IMR-90 (cell line): ENCODE measurements around the gene PEAK3. TPM values are rescaled to one million over a fixed set of nuclear protein-coding genes. Genes with fewer than 3 reads are reported as not detected.

Experiments used
- ATAC-seq: fragments of 200-7000 bp; cut with Tn5 transposase; 2 replicates; pipeline ENCODE4 v1.9.1; 2020; ENCODE audit warnings: low read depth, mild to moderate bottlenecking, moderate library complexity
- BruUV-seq: library from RNA; stranded (reverse); fragments of 400-500 nt; replicated peaks from 2 replicates; lab custom pipeline; 2021; lab: Mats Ljungman, UMichigan
- CTCF ChIA-PET: fragments of 300-600 bp; formaldehyde crosslinking; extraction: SDS; loops from one replicate; lab custom pipeline; 2021; ENCODE audit warnings: antibody characterized with exemption; lab: Yijun Ruan, JAX
- POLR2A ChIA-PET: fragments of 300-600 bp; sonication (Branson Sonifier 250); formaldehyde crosslinking; loops from one replicate; lab custom pipeline; 2022; ENCODE audit warnings: antibody characterized with exemption; ENCODE audit not compliant: unreplicated experiment; lab: Charles Lee
- DNase-seq: peaks from one replicate; pipeline ENCODE4 v3.0.0; 2013
- H2AFZ ChIP-seq: replicated peaks from 2 replicates; pipeline ENCODE3; 2013; ENCODE audit warnings: low read length, mild to moderate bottlenecking; ENCODE audit not compliant: poor library complexity
- H2AK5ac ChIP-seq: 2 replicates; pipeline ENCODE4 v1.6.1; 2013; ENCODE audit warnings: low read depth, low read length, inconsistent platforms
- H2AK9ac ChIP-seq: replicated peaks from 2 replicates; pipeline ENCODE3; 2013; ENCODE audit warnings: mild to moderate bottlenecking, low read depth, low read length, moderate library complexity; ENCODE audit not compliant: poor library complexity
- H2BK120ac ChIP-seq: 2 replicates; pipeline ENCODE4 v1.6.1; 2013; ENCODE audit warnings: low read depth, low read length, inconsistent platforms
- H2BK15ac ChIP-seq: 3 replicates; pipeline ENCODE4 v1.6.1; 2013; ENCODE audit warnings: low read depth, low read length, inconsistent platforms
- H2BK20ac ChIP-seq: 2 replicates; pipeline ENCODE4 v1.6.1; 2013; ENCODE audit warnings: low read depth, mild to moderate bottlenecking, inconsistent platforms, low read length, moderate library complexity
- H2BK5ac ChIP-seq: 2 replicates; pipeline ENCODE4 v1.6.1; 2013; ENCODE audit warnings: mild to moderate bottlenecking, low read depth, low read length, inconsistent platforms; ENCODE audit not compliant: poor library complexity, severe bottlenecking
- H3K14ac ChIP-seq: replicated peaks from 2 replicates; pipeline ENCODE4 v1.6.1; 2013; ENCODE audit warnings: low read depth, low read length, inconsistent platforms
- H3K18ac ChIP-seq: 2 replicates; pipeline ENCODE4 v1.6.1; 2013; ENCODE audit warnings: low read depth, low read length, control low read depth
- H3K23ac ChIP-seq: 2 replicates; pipeline ENCODE4 v1.6.1; 2013; ENCODE audit warnings: low read depth, low read length, inconsistent platforms
- H3K27ac ChIP-seq: 2 replicates; pipeline ENCODE4 v1.5.1; 2013; ENCODE audit warnings: mild to moderate bottlenecking, control low read depth, low read length; ENCODE audit not compliant: insufficient read depth
- H3K27me3 ChIP-seq: 2 replicates; pipeline ENCODE4 v1.6.1; 2013; ENCODE audit warnings: low read length; ENCODE audit not compliant: control insufficient read depth, insufficient read depth
- H3K36me3 ChIP-seq: 2 replicates; pipeline ENCODE4 v1.6.1; 2013; ENCODE audit warnings: low read length, mixed read lengths; ENCODE audit not compliant: control insufficient read depth, insufficient read depth
- H3K4ac ChIP-seq: 2 replicates; pipeline ENCODE4 v1.6.1; 2013; ENCODE audit warnings: low read depth, low read length, inconsistent platforms
- H3K4me1 ChIP-seq: 2 replicates; pipeline ENCODE4 v1.6.1; 2013; ENCODE audit warnings: low read length, mixed read lengths; ENCODE audit not compliant: control insufficient read depth, insufficient read depth
- H3K4me2 ChIP-seq: 2 replicates; pipeline ENCODE4 v1.6.1; 2013; ENCODE audit warnings: low read depth, mild to moderate bottlenecking, control low read depth, low read length, moderate library complexity
- H3K4me3 ChIP-seq: 2 replicates; pipeline ENCODE4 v1.5.1; 2013; ENCODE audit warnings: low read depth, mild to moderate bottlenecking, control low read depth, low read length, moderate library complexity; ENCODE audit not compliant: insufficient read depth
- H3K56ac ChIP-seq: 2 replicates; pipeline ENCODE4 v1.6.1; 2013; ENCODE audit warnings: low read length, inconsistent platforms; ENCODE audit not compliant: insufficient read depth; ENCODE audit errors: extremely low read depth
- H3K79me1 ChIP-seq, 2 experiments: 2 replicates each; pipeline ENCODE4 v1.6.1; 2013; ENCODE audit warnings: low read length in 2 of 2, inconsistent platforms in 1 of 2, low read depth in 1 of 2
- H3K9ac ChIP-seq: 2 replicates; pipeline ENCODE4 v1.6.1; 2013; ENCODE audit warnings: low read depth, low read length, control low read depth
- H3K9me1 ChIP-seq: 2 replicates; pipeline ENCODE4 v1.6.1; 2013; ENCODE audit warnings: low read length, inconsistent platforms; ENCODE audit not compliant: insufficient read depth
- H3K9me3 ChIP-seq: 2 replicates; pipeline ENCODE4 v1.6.1; 2013; ENCODE audit warnings: low read length; ENCODE audit not compliant: control insufficient read depth, insufficient read depth
- H4K20me1 ChIP-seq: 2 replicates; pipeline ENCODE4 v1.6.1; 2013; ENCODE audit warnings: low read length, inconsistent platforms; ENCODE audit not compliant: insufficient read depth
- H4K5ac ChIP-seq: 2 replicates; pipeline ENCODE4 v1.6.1; 2013; ENCODE audit warnings: mild to moderate bottlenecking, low read depth, low read length, control low read depth
- H4K8ac ChIP-seq, 2 experiments: 2 replicates each; pipeline ENCODE4 v1.6.1; 2013; ENCODE audit warnings: low read depth in 2 of 2, low read length in 2 of 2, control low read depth in 1 of 2, inconsistent platforms in 1 of 2
- H4K91ac ChIP-seq: 2 replicates; pipeline ENCODE4 v1.6.1; 2013; ENCODE audit warnings: low read depth, low read length, inconsistent platforms; ENCODE audit not compliant: insufficient read depth
- BHLHE40 ChIP-seq: fragments of 150-350 bp; IDR thresholded peaks from 2 replicates; pipeline ENCODE4 v1.6.1; 2016; ENCODE audit warnings: mild to moderate bottlenecking, low read depth, low read length
- CEBPB ChIP-seq: IDR thresholded peaks from 2 replicates; pipeline ENCODE4 v1.6.1; 2012; ENCODE audit warnings: low read depth, low read length, improper control_type of control experiment
- CHD1 ChIP-seq: IDR thresholded peaks from 2 replicates; pipeline ENCODE4 v1.6.1; 2012; ENCODE audit warnings: low read depth, low read length, improper control_type of control experiment
- CTCF ChIP-seq: conservative IDR thresholded peaks from 2 replicates; pipeline ENCODE4 v1.5.1; 2012; ENCODE audit warnings: mild to moderate bottlenecking, low read depth, low read length, improper control_type of control experiment
- ELK1 ChIP-seq: fragments of 150-350 bp; IDR thresholded peaks from 2 replicates; pipeline ENCODE4 v1.6.1; 2016; ENCODE audit warnings: low read depth, mild to moderate bottlenecking, low read length, moderate library complexity, borderline replicate concordance
- FOS ChIP-seq: fragments of 150-350 bp; IDR thresholded peaks from 2 replicates; pipeline ENCODE4 v1.6.1; 2016; ENCODE audit warnings: low read depth, low read length
- MAFK ChIP-seq: IDR thresholded peaks from 2 replicates; pipeline ENCODE4 v1.6.1; 2012; ENCODE audit warnings: low read depth, low read length, improper control_type of control experiment
- MAZ ChIP-seq: IDR thresholded peaks from 2 replicates; pipeline ENCODE4 v1.6.1; 2012; ENCODE audit warnings: low read depth, mild to moderate bottlenecking, low read length, improper control_type of control experiment, moderate library complexity, borderline replicate concordance
- MXI1 ChIP-seq: IDR thresholded peaks from 2 replicates; pipeline ENCODE4 v1.6.1; 2012; ENCODE audit warnings: low read depth, mild to moderate bottlenecking, low read length, moderate library complexity, borderline replicate concordance
- NFE2L2 ChIP-seq: fragments of 150-350 bp; IDR thresholded peaks from 2 replicates; pipeline ENCODE4 v1.6.1; 2016; ENCODE audit warnings: low read depth, mild to moderate bottlenecking, low read length
- POLR2A ChIP-seq: IDR thresholded peaks from 2 replicates; pipeline ENCODE4 v1.6.1; 2012; ENCODE audit warnings: mild to moderate bottlenecking, low read depth, low read length
- RAD21 ChIP-seq: IDR thresholded peaks from 2 replicates; pipeline ENCODE4 v1.6.1; 2012; ENCODE audit warnings: low read length, improper control_type of control experiment
- RFX5 ChIP-seq: IDR thresholded peaks from 2 replicates; pipeline ENCODE4 v1.8.0; 2012; ENCODE audit warnings: low read depth, mild to moderate bottlenecking, low read length, moderate library complexity
- SMC3 ChIP-seq: fragments of 150-350 bp; IDR thresholded peaks from 2 replicates; pipeline ENCODE4 v1.6.1; 2016; ENCODE audit warnings: low read depth, mild to moderate bottlenecking, antibody characterized with exemption, low read length, moderate library complexity
- WGBS, 2 experiments: methylation state at CpG; one replicate each; pipeline versions ENCODE4 v1.1.5 to v1.1.7; 2013; ENCODE audit warnings: missing lambda C conversion rate in 2 of 2; ENCODE audit not compliant: insufficient read length in 1 of 2; ENCODE audit errors: extremely low coverage in 2 of 2; 5-methylcytosine and 5-hydroxymethylcytosine counted together
- dilution Hi-C: fragments of 300-500 bp; cut with HindIII; formaldehyde crosslinking; loops from one replicate; pipeline ENCODE4 v1.14.3; 2018; ENCODE audit warnings: low sequenced_read_pairs; ENCODE audit not compliant: unreplicated experiment
- in situ Hi-C: fragments of 300-500 bp; cut with MboI; formaldehyde crosslinking; loops from 3 replicates; pipeline ENCODE4 v1.14.3; 2019; ENCODE audit warnings: low sequenced_read_pairs, inconsistent platforms, mixed read lengths
- intact Hi-C: fragments of 100-400 bp; cut with micrococcal nuclease; formaldehyde crosslinking; loops from 2 replicates; pipeline ENCODE4 v1.10.0; 2022
- polyA plus RNA-seq, 3 experiments: library from polyadenylated mRNA; depleted of rRNA; stranded (reverse); fragments of >200 nt; gene quantifications; 2 replicates each; pipeline ENCODE4 v1.2.3, GENCODE V29; 2012; ENCODE audit warnings: low replicate concordance in 1 of 3
- total RNA-seq: library from RNA; depleted of rRNA; stranded (reverse); fragments of >200 nt; gene quantifications from 2 replicates; pipeline ENCODE4 v1.2.3, GENCODE V29; 2012

PEAK3 gene
- total and polyA plus RNA-seq, 2 of the 4 experiments (the other 2 are of a cell fraction) = under 0.01 to 0.09 TPM

GRCh38 chr19:2229103-2230032 lies 52.6 kb downstream of the PEAK3 start:
- Histone ChIP-seq H3K9me1 (no peaks in the 10 kb centered on the region; the same call in 1 of the 2 replicates), H2BK15ac (no peak overlapping the region), H3K4me3 (no peak overlapping the region), H2BK120ac (no peak overlapping the region), H2AK5ac (no peak overlapping the region), H2BK5ac (no peak overlapping the region), H3K79me1 (peaks cover 9 to 38% of the 10 kb centered on the region in 2 experiments), H3K9me3 (no peaks in the 10 kb centered on the region), H3K23ac (no peak overlapping the region), H3K14ac (no peak overlapping the region), H3K56ac (no peak overlapping the region), H4K20me1 (peaks cover 26% of the 10 kb centered on the region), H2AFZ (peak overlapping the region; percentile 11), H3K4me1 (no peaks in the 10 kb centered on the region), H3K4ac (no peak overlapping the region), H4K91ac (no peak overlapping the region), H3K18ac (no peak overlapping the region), H3K27me3 (no peaks in the 10 kb centered on the region), H3K27ac (no peak overlapping the region), H4K8ac (no peak overlapping the region), H4K5ac (no peak overlapping the region), H2BK20ac (no peak overlapping the region), H3K4me2 (no peak overlapping the region), H2AK9ac (no peak overlapping the region), H3K9ac (no peak overlapping the region), H3K36me3 (peaks cover 72% of the 10 kb centered on the region)
- in situ Hi-C loops (no loop called here), dilution Hi-C loops (no loop called here), intact Hi-C loops (no loop called here)
- CTCF ChIA-PET = no interaction called here
- POLR2A ChIA-PET = interaction anchor here (0.9 kb wide), 1 partner anchor 9 kb away, joined by 22 read pairs; no protein-coding TSS in a partner anchor
- no peak for ATAC-seq
- BruUV-seq = no TSS peak
- DNase-seq = no peak
- WGBS, 2 experiments = 94% methylated on average over 24 of the region's 45 CpGs; no CpG with 5 or more reads in 1 of the 2 experiments
- TF ChIP-seq CEBPB = no peak
- TF ChIP-seq BHLHE40 = no peak
- TF ChIP-seq SMC3 = no peak
- no peak for TF ChIP-seq ELK1
- no peak for TF ChIP-seq FOS
- no peak for TF ChIP-seq RAD21
- TF ChIP-seq NFE2L2 = no peak
- TF ChIP-seq RFX5 = no peak
- no peak for TF ChIP-seq CTCF
- no peak for TF ChIP-seq MAFK
- no peak for TF ChIP-seq POLR2A
- no peak for TF ChIP-seq MAZ
- no peak for TF ChIP-seq CHD1
- TF ChIP-seq MXI1 = no peak
